HFFc6 (cell line): ENCODE measurements around the gene LAMC2. TPM values are rescaled to one million over a fixed set of nuclear protein-coding genes. Genes with fewer than 3 reads are reported as not detected.
A peak's percentile ranks its signal among the peaks of the same experiment; 100 is the strongest.

Experiments
- DNase-seq: peaks from one replicate; pipeline ENCODE4 v3.0.0-alpha.2; 2018
- H3K27ac Mint-ChIP-seq: 2 replicates; pipeline ENCODE4 v1.8.0; 2020; ENCODE audit warnings: mild to moderate bottlenecking, mixed read lengths
- H3K27me3 Mint-ChIP-seq: 2 replicates; pipeline ENCODE4 v1.8.0; 2021; ENCODE audit warnings: mild to moderate bottlenecking, moderate library complexity, mixed read lengths; ENCODE audit not compliant: insufficient read depth
- H3K36me3 Mint-ChIP-seq: 2 replicates; pipeline ENCODE4 v1.8.0; 2021; ENCODE audit warnings: low read depth, mixed read lengths
- H3K4me1 Mint-ChIP-seq: 2 replicates; pipeline ENCODE4 v1.8.0; 2020; ENCODE audit warnings: low read depth, mixed read lengths
- H3K4me3 Mint-ChIP-seq: 2 replicates; pipeline ENCODE4 v1.8.0; 2020; ENCODE audit warnings: mild to moderate bottlenecking, moderate library complexity, mixed read lengths
- H3K9me3 Mint-ChIP-seq: 2 replicates; pipeline ENCODE4 v1.8.0; 2020; ENCODE audit warnings: mild to moderate bottlenecking, mixed read lengths
- total RNA-seq, 6 experiments: library from RNA; stranded (reverse); fragmentation: NEBNext Ultra II Directional; extraction: Animal tissue kit (Norgen Biotek cat#: 25700); gene quantifications; 2 replicates in 1 of 6; 3 replicates in 5 of 6; pipeline ENCODE4 v1.2.3, GENCODE V29; 2021
- TF ChIP-seq, protein P1 (sequence below): fragments of 200-600 bp; sonication (generic); IDR thresholded peaks from 2 replicates; pipeline ENCODE4 v1.5.0; 2021; ENCODE audit warnings: antibody characterized with exemption, mild to moderate bottlenecking

LAMC2 gene
- total RNA-seq, 6 experiments from 2014 or later = 1.5 to 2.3 (median 1.7) TPM

DNA sequence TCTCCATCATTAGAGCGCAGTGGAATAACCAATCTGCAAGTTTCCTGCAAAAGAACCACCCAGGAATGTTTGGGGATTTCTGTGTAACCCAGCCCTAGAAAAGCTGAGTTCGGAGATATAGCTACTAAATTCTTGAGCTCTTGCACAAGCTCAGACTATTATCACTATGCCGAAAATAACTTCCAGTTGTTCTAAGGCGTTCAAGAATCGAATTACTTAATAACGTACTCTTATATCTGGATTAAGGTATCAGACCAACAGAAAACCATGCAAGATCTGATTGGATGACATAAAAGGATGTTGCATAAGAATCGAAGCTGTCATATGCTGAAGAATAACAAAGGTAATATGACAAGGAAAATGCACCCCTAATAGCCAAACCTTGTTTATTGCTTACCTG lies 7.5 kb upstream of the LAMC2 start:
- Mint-ChIP-seq H3K36me3 (peaks cover 4% of the 10 kb centered on the region; the same call in 1 of the 2 replicates), H3K4me1 (peaks cover 24% of the 10 kb centered on the region), H3K9me3 (no peaks in the 10 kb centered on the region), H3K27me3 (no peaks in the 10 kb centered on the region), H3K27ac (no peak overlapping the region), H3K4me3 (no peak overlapping the region)
- no peak for DNase-seq
- TF ChIP-seq, protein P1, sequence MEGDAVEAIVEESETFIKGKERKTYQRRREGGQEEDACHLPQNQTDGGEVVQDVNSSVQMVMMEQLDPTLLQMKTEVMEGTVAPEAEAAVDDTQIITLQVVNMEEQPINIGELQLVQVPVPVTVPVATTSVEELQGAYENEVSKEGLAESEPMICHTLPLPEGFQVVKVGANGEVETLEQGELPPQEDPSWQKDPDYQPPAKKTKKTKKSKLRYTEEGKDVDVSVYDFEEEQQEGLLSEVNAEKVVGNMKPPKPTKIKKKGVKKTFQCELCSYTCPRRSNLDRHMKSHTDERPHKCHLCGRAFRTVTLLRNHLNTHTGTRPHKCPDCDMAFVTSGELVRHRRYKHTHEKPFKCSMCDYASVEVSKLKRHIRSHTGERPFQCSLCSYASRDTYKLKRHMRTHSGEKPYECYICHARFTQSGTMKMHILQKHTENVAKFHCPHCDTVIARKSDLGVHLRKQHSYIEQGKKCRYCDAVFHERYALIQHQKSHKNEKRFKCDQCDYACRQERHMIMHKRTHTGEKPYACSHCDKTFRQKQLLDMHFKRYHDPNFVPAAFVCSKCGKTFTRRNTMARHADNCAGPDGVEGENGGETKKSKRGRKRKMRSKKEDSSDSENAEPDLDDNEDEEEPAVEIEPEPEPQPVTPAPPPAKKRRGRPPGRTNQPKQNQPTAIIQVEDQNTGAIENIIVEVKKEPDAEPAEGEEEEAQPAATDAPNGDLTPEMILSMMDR = no peak

DNA sequence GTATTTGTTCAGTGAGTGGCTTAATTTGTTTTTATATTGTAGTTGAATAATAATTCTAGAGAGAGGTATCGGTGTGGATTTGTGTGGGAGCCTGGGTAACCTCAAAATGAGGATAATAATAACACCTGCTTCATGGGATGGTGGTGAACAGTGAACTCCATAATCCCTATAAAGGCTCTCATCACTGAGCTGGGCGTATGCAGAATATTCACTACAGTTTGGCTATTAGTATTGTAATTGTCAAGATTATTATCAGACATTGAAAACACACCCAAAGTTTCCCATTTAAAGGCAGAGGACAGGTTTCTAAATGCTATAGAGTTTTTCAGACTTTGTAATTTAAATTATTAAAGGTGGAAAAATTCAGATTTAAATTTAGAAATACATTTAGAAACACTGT lies 7.0 kb upstream of the LAMC2 start:
- Mint-ChIP-seq H3K27ac (no peak overlapping the region), H3K27me3 (no peaks in the 10 kb centered on the region), H3K9me3 (no peaks in the 10 kb centered on the region), H3K4me3 (no peak overlapping the region), H3K4me1 (peaks cover 25% of the 10 kb centered on the region), H3K36me3 (peaks cover 4% of the 10 kb centered on the region; the same call in 1 of the 2 replicates)
- TF ChIP-seq, protein P1 = no peak
- no peak for DNase-seq

DNA sequence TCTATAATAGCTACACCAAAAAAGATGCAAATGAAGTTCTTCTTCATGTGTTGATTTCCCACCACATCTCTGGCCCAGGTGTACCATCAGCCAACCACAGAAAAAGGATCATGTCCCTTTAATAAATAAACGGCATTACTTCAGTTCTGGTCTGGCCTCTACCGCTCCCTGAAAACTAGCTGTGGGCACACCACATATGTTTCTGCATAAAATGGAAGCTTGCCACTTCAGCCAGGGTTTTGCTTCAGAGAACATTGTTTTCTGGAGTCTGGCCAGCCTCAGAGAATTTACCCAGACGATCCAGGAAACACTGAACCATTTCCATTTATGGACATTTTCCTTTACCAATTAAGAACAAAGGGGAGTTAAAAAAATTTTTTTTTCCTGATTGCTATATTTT lies 5.8 kb upstream of the LAMC2 start:
- DNase-seq = peak; percentile 68
- Mint-ChIP-seq H3K9me3 (no peaks in the 10 kb centered on the region), H3K27me3 (no peaks in the 10 kb centered on the region), H3K27ac (peak overlapping the region; percentile 69), H3K4me3 (peak overlapping the region; percentile 44), H3K36me3 (no peaks in the 10 kb centered on the region), H3K4me1 (peaks cover 25% of the 10 kb centered on the region)
- TF ChIP-seq, protein P1 = no peak

GRCh38 chr1:183180634-183181056 lies 5.4 kb upstream of the LAMC2 start:
- H3K9me3 Mint-ChIP-seq = no peaks in the 10 kb centered on the region
- H3K4me1 Mint-ChIP-seq = peaks cover 25% of the 10 kb centered on the region
- DNase-seq = no peak
- no peaks in the 10 kb centered on the region for H3K27me3 Mint-ChIP-seq
- TF ChIP-seq, protein P1 = no peak
- no peaks in the 10 kb centered on the region for H3K36me3 Mint-ChIP-seq
- H3K27ac Mint-ChIP-seq = peak overlapping the region; percentile 69
- H3K4me3 Mint-ChIP-seq = peak overlapping the region; percentile 44

DNA sequence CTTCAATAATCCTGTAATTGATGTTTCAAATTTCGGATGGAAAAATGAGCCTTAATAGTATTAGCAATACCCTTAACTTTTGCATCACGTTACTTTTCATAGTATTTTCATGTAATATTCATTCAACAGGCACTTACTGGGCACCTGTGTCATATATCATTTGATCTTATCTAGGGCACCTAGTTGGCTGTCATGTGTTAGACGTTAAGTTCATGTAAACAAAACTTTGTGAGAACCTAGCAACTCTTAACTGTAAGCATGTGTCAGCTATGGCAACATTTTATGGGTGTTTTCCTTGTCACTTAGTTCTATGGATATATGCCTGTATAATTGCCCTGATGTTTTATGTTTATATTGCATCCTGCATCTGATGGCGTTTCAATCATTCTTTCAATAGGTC lies 777 bp downstream of the LAMC2 start:
- DNase-seq = no peak
- Mint-ChIP-seq H3K36me3 (no peaks in the 10 kb centered on the region), H3K4me1 (peaks cover 27% of the 10 kb centered on the region), H3K27me3 (no peaks in the 10 kb centered on the region; the same call in 1 of the 2 replicates), H3K27ac (no peak overlapping the region), H3K4me3 (no peak overlapping the region), H3K9me3 (no peaks in the 10 kb centered on the region)
- TF ChIP-seq, protein P1 = no peak

DNA sequence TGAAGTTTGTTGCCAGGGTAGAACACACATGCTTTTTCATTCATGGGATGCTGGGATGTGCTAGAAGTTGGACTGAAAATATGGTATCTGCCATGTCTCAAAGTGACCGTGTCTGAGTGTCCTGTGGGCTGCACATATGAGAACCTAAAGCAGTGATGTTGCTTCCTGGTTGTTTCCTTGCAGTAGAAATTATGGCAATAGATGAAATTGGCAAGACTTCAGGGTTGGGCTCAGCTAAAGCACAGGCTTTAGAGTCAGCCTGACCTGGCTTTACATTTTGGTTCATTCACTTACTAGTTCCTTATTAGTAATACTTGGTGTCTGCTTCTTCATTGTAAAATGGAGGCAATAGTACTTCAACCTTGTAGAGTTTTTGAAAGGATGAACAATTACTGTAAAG lies 2.2 kb downstream of the LAMC2 start:
- H3K4me3 Mint-ChIP-seq = no peak overlapping the region
- H3K4me1 Mint-ChIP-seq = peaks cover 38% of the 10 kb centered on the region
- H3K36me3 Mint-ChIP-seq = no peaks in the 10 kb centered on the region
- H3K27ac Mint-ChIP-seq = no peak overlapping the region
- TF ChIP-seq, protein P1 = no peak
- DNase-seq = no peak
- no peaks in the 10 kb centered on the region for H3K9me3 Mint-ChIP-seq
- no peaks in the 10 kb centered on the region; the same call in 1 of the 2 replicates for H3K27me3 Mint-ChIP-seq
